ENCODE results near the gene STX16. TPM values are rescaled to one million over a fixed set of nuclear protein-coding genes. Genes with fewer than 3 reads are reported as not detected.
"Not testable (repeated sequence)": the region's sequence is repeated elsewhere in the genome, so short reads cannot be mapped to it uniquely, and the experiment has no call there.

The STX16 gene
- total RNA-seq, 1 donor from 2014 or later: 32.4 TPM

GRCh38 chr20:58636396-58636982 lies 14.6 kb upstream of the STX16 start:
- Histone ChIP-seq H3K36me3 (ENCODE audit: control insufficient read depth in 3 of 3, insufficient read depth in 3 of 3, low read length in 3 of 3) (no peaks in the 10 kb centered on the region), H3K27me3 (ENCODE audit: control insufficient read depth in 3 of 3, insufficient read depth in 3 of 3, low read length in 3 of 3) (peaks cover 5 to 17% (median 14%) of the 10 kb centered on the region in 3 donors), H3K4me1 (ENCODE audit: control insufficient read depth in 3 of 3, insufficient read depth in 3 of 3, low read length in 3 of 3) (peaks cover 6 to 10% (median 10%) of the 10 kb centered on the region in 3 donors), H3K4me3 (ENCODE audit: low read length in 3 of 3) (no peak overlapping the region), H3K27ac (ENCODE audit: low read depth, low read length) (no peak overlapping the region), H3K9ac (ENCODE audit: low read depth in 1 of 3, low read length in 3 of 3) (no peak overlapping the region), H3K9me3 (ENCODE audit: control insufficient read depth in 3 of 3, low read length in 3 of 3) (no peaks in the 10 kb centered on the region)

- H3K27me3 ChIP-seq (ENCODE audit: control insufficient read depth in 3 of 3, insufficient read depth in 3 of 3, low read length in 3 of 3): peaks cover 5 to 17% (median 14%) of the 10 kb centered on the region in 3 donors
Measured at GRCh38 chr20:58636983-58637421, 14.1 kb upstream of the STX16 start.

GRCh38 chr20:58637466-58638213 lies 13.4 kb upstream of the STX16 start:
- H3K9ac ChIP-seq (ENCODE audit: low read depth in 1 of 3, low read length in 3 of 3): no peak overlapping the region
- no peaks in the 10 kb centered on the region for H3K36me3 ChIP-seq (ENCODE audit: control insufficient read depth in 3 of 3, insufficient read depth in 3 of 3, low read length in 3 of 3)
- H3K27me3 ChIP-seq (ENCODE audit: control insufficient read depth in 3 of 3, insufficient read depth in 3 of 3, low read length in 3 of 3): peaks cover 5 to 17% (median 14%) of the 10 kb centered on the region in 3 donors
- H3K27ac ChIP-seq (ENCODE audit: low read depth, low read length): no peak overlapping the region
- no peak overlapping the region for H3K4me3 ChIP-seq (ENCODE audit: low read length in 3 of 3)
- no peaks in the 10 kb centered on the region for H3K9me3 ChIP-seq (ENCODE audit: control insufficient read depth in 3 of 3, low read length in 3 of 3)
- peaks cover 6 to 10% (median 10%) of the 10 kb centered on the region in 3 donors for H3K4me1 ChIP-seq (ENCODE audit: control insufficient read depth in 3 of 3, insufficient read depth in 3 of 3, low read length in 3 of 3)

More at GRCh38 chr20:58636983-58637421, 14.1 kb upstream of the STX16 start:
- Histone ChIP-seq H3K36me3 (ENCODE audit: control insufficient read depth in 3 of 3, insufficient read depth in 3 of 3, low read length in 3 of 3) (no peaks in the 10 kb centered on the region), H3K4me1 (ENCODE audit: control insufficient read depth in 3 of 3, insufficient read depth in 3 of 3, low read length in 3 of 3) (peaks cover 6 to 10% (median 10%) of the 10 kb centered on the region in 3 donors), H3K27ac (ENCODE audit: low read depth, low read length) (no peak overlapping the region), H3K4me3 (ENCODE audit: low read length in 3 of 3) (no peak overlapping the region), H3K9ac (ENCODE audit: low read depth in 1 of 3, low read length in 3 of 3) (no peak overlapping the region), H3K9me3 (ENCODE audit: control insufficient read depth in 3 of 3, low read length in 3 of 3) (no peaks in the 10 kb centered on the region)

- Histone ChIP-seq H3K27ac (ENCODE audit: low read depth, low read length) (no peak overlapping the region), H3K9ac (ENCODE audit: low read depth in 1 of 3, low read length in 3 of 3) (no peak overlapping the region), H3K4me1 (ENCODE audit: control insufficient read depth in 3 of 3, insufficient read depth in 3 of 3, low read length in 3 of 3) (peaks cover 6 to 10% (median 10%) of the 10 kb centered on the region in 3 donors), H3K4me3 (ENCODE audit: low read length in 3 of 3) (no peak overlapping the region), H3K9me3 (ENCODE audit: control insufficient read depth in 3 of 3, low read length in 3 of 3) (no peaks in the 10 kb centered on the region), H3K27me3 (ENCODE audit: control insufficient read depth in 3 of 3, insufficient read depth in 3 of 3, low read length in 3 of 3) (peaks cover 5 to 17% (median 14%) of the 10 kb centered on the region in 3 donors), H3K36me3 (ENCODE audit: control insufficient read depth in 3 of 3, insufficient read depth in 3 of 3, low read length in 3 of 3) (no peaks in the 10 kb centered on the region)
Measured at GRCh38 chr20:58638467-58639181, 12.5 kb upstream of the STX16 start.

GRCh38 chr20:58639182-58640146 lies 11.6 kb upstream of the STX16 start:
- H3K9me3 ChIP-seq (ENCODE audit: control insufficient read depth in 3 of 3, low read length in 3 of 3): no peaks in the 10 kb centered on the region
- H3K36me3 ChIP-seq (ENCODE audit: control insufficient read depth in 3 of 3, insufficient read depth in 3 of 3, low read length in 3 of 3): no peaks in the 10 kb centered on the region
- H3K9ac ChIP-seq (ENCODE audit: low read depth in 1 of 3, low read length in 3 of 3): no peak overlapping the region
- peaks cover 6 to 10% (median 10%) of the 10 kb centered on the region in 3 donors for H3K4me1 ChIP-seq (ENCODE audit: control insufficient read depth in 3 of 3, insufficient read depth in 3 of 3, low read length in 3 of 3)
- H3K4me3 ChIP-seq (ENCODE audit: low read length in 3 of 3): no peak overlapping the region
- no peak overlapping the region for H3K27ac ChIP-seq (ENCODE audit: low read depth, low read length)
- H3K27me3 ChIP-seq (ENCODE audit: control insufficient read depth in 3 of 3, insufficient read depth in 3 of 3, low read length in 3 of 3): peaks cover 5 to 17% (median 10%) of the 10 kb centered on the region in 3 donors

- Histone ChIP-seq H3K36me3 (ENCODE audit: control insufficient read depth in 3 of 3, insufficient read depth in 3 of 3, low read length in 3 of 3) (no peaks in the 10 kb centered on the region), H3K27me3 (ENCODE audit: control insufficient read depth in 3 of 3, insufficient read depth in 3 of 3, low read length in 3 of 3) (peaks cover 5 to 13% (median 10%) of the 10 kb centered on the region in 3 donors), H3K9ac (ENCODE audit: low read depth in 1 of 3, low read length in 3 of 3) (no peak overlapping the region), H3K9me3 (ENCODE audit: control insufficient read depth in 3 of 3, low read length in 3 of 3) (no peaks in the 10 kb centered on the region), H3K27ac (ENCODE audit: low read depth, low read length) (no peak overlapping the region), H3K4me1 (ENCODE audit: control insufficient read depth in 3 of 3, insufficient read depth in 3 of 3, low read length in 3 of 3) (peaks cover 6 to 16% (median 16%) of the 10 kb centered on the region in 3 donors), H3K4me3 (ENCODE audit: low read length in 3 of 3) (no peak overlapping the region)
Measured at GRCh38 chr20:58640446-58640845, 10.6 kb upstream of the STX16 start.

GRCh38 chr20:58642441-58642840 lies 8.6 kb upstream of the STX16 start:
- H3K4me1 ChIP-seq (ENCODE audit: control insufficient read depth in 3 of 3, insufficient read depth in 3 of 3, low read length in 3 of 3): peaks cover 23 to 29% (median 28%) of the 10 kb centered on the region in 3 donors
- no peak overlapping the region for H3K9ac ChIP-seq (ENCODE audit: low read depth in 1 of 3, low read length in 3 of 3)
- no peaks in the 10 kb centered on the region for H3K36me3 ChIP-seq (ENCODE audit: control insufficient read depth in 3 of 3, insufficient read depth in 3 of 3, low read length in 3 of 3)
- H3K4me3 ChIP-seq (ENCODE audit: low read length in 3 of 3): no peak overlapping the region
- no peaks in the 10 kb centered on the region for H3K9me3 ChIP-seq (ENCODE audit: control insufficient read depth in 3 of 3, low read length in 3 of 3)
- no peak overlapping the region for H3K27ac ChIP-seq (ENCODE audit: low read depth, low read length)
- H3K27me3 ChIP-seq (ENCODE audit: control insufficient read depth in 3 of 3, insufficient read depth in 3 of 3, low read length in 3 of 3): peaks cover 5 to 10% (median 9%) of the 10 kb centered on the region in 3 donors

GRCh38 chr20:58642896-58643295 lies 8.2 kb upstream of the STX16 start:
- not testable (repeated sequence) for H3K27ac ChIP-seq (ENCODE audit: low read depth, low read length); H3K36me3 ChIP-seq (ENCODE audit: control insufficient read depth in 3 of 3, insufficient read depth in 3 of 3, low read length in 3 of 3)
- peaks cover 5 to 10% (median 9%) of the 10 kb centered on the region in 3 donors for H3K27me3 ChIP-seq (ENCODE audit: control insufficient read depth in 3 of 3, insufficient read depth in 3 of 3, low read length in 3 of 3)

GRCh38 chr20:58645412-58645968 lies 5.6 kb upstream of the STX16 start:
- Histone ChIP-seq H3K27me3 (ENCODE audit: control insufficient read depth in 3 of 3, insufficient read depth in 3 of 3, low read length in 3 of 3) (no peaks in the 10 kb centered on the region), H3K36me3 (ENCODE audit: control insufficient read depth in 3 of 3, insufficient read depth in 3 of 3, low read length in 3 of 3) (no peaks in the 10 kb centered on the region), H3K4me3 (ENCODE audit: low read length in 3 of 3) (no peak overlapping the region), H3K27ac (ENCODE audit: low read depth, low read length) (no peak overlapping the region), H3K4me1 (ENCODE audit: control insufficient read depth in 3 of 3, insufficient read depth in 3 of 3, low read length in 3 of 3) (peaks cover 27 to 37% (median 33%) of the 10 kb centered on the region in 3 donors), H3K9ac (ENCODE audit: low read depth in 1 of 3, low read length in 3 of 3) (no peak overlapping the region), H3K9me3 (ENCODE audit: control insufficient read depth in 3 of 3, low read length in 3 of 3) (no peaks in the 10 kb centered on the region)

More at GRCh38 chr20:58642896-58643295, 8.2 kb upstream of the STX16 start:
- H3K9me3 ChIP-seq (ENCODE audit: control insufficient read depth in 3 of 3, low read length in 3 of 3); H3K4me3 ChIP-seq (ENCODE audit: low read length in 3 of 3); H3K9ac ChIP-seq (ENCODE audit: low read depth in 1 of 3, low read length in 3 of 3): not testable (repeated sequence)
- peaks cover 27 to 29% (median 29%) of the 10 kb centered on the region in 3 donors for H3K4me1 ChIP-seq (ENCODE audit: control insufficient read depth in 3 of 3, insufficient read depth in 3 of 3, low read length in 3 of 3)

Data from skeletal muscle tissue (tissue), 4 donors.